ENCODE data around the gene ADPRHL1.

- TF ChIP-seq, protein P1, sequence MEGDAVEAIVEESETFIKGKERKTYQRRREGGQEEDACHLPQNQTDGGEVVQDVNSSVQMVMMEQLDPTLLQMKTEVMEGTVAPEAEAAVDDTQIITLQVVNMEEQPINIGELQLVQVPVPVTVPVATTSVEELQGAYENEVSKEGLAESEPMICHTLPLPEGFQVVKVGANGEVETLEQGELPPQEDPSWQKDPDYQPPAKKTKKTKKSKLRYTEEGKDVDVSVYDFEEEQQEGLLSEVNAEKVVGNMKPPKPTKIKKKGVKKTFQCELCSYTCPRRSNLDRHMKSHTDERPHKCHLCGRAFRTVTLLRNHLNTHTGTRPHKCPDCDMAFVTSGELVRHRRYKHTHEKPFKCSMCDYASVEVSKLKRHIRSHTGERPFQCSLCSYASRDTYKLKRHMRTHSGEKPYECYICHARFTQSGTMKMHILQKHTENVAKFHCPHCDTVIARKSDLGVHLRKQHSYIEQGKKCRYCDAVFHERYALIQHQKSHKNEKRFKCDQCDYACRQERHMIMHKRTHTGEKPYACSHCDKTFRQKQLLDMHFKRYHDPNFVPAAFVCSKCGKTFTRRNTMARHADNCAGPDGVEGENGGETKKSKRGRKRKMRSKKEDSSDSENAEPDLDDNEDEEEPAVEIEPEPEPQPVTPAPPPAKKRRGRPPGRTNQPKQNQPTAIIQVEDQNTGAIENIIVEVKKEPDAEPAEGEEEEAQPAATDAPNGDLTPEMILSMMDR (conservative IDR thresholded peaks at IDR 0.05; ENCODE audit: low read length), result no peak
- TF ChIP-seq EZH2phosphoT487 (IDR thresholded peaks at IDR 0.05; ENCODE audit: borderline replicate concordance), result no peak
Measured at GRCh38 chr13:113452942-113453901, at the start of gene ADPRHL1.

Data from Loucy (cell line).